GM12872 (cell line): ENCODE measurements around the gene CD1D.

Experiments used
- CTCF ChIP-seq: IDR thresholded peaks from 3 replicates; pipeline ENCODE4 v1.5.1; 2011; ENCODE audit warnings: low read depth, mild to moderate bottlenecking, low read length, moderate library complexity; ENCODE audit not compliant: insufficient read depth

CD1D gene

GRCh38 chr1:158147869-158148268, 32.8 kb upstream of the CD1D start:
- no peak for TF ChIP-seq CTCF

GRCh38 chr1:158148468-158148867, 32.2 kb upstream of the CD1D start:
- no peak for TF ChIP-seq CTCF

DNA sequence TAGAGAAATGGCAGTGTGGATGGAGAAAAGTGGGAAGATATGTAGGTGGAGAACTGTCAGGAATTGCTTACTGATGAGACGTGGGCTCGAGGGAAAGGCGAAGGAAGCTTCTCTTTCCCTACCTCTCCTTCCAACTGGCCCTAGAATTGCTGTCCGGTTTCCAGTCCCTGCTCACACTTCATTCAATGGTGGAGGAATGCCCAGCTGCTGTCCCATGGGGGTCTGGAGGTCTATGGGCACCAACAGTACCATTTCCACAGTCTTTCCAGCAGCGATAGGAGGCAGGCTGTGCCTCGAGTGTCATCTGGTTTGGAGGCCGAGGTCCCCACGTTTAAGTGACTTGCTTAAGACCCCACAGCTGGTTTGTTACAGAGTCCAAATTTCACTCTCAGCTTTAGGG, 31.5 kb upstream of the CD1D start:
- no peak for TF ChIP-seq CTCF

- TF ChIP-seq CTCF, result no peak
Observed at GRCh38 chr1:158149577-158150269, 31.0 kb upstream of the CD1D start.

DNA sequence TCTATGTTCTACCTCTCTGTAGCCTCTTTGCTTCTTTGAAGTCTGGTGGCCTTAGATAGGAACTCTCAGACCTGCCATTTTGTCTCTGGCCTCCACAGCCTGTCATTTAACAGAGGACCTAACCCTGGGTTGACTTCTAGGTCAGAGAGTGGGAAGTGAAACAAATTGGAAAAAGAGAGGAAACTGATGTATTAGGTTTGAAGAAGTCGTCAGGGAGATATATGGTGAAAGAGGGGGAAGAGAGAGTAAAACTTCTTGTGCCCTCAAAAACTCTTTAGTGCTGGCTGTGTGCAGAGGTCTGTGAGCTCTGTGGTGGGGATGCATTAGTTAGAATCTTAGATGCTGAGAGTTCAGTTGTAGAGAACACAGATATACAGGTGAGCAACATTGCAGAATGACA, 30.2 kb upstream of the CD1D start:
- no peak for TF ChIP-seq CTCF

DNA sequence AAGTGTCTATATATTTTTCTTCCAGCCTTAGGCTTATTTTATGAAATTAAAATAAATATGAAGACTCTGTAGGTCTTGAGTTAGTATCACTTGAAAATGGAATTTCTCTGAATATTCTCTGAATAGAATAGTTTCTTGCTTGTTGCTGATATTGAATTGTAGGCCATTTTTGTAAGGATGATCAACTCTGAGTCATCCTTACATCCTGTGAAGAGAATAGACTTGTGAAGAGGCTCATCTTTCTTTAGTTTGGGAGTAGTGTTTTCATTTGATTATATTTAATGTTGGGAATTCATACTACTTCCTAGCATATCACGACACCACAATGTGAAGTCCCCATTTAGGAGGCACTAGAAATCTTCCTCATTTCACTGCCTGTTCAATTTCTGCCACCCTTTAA, 27.5 kb upstream of the CD1D start:
- TF ChIP-seq CTCF, result no peak

DNA sequence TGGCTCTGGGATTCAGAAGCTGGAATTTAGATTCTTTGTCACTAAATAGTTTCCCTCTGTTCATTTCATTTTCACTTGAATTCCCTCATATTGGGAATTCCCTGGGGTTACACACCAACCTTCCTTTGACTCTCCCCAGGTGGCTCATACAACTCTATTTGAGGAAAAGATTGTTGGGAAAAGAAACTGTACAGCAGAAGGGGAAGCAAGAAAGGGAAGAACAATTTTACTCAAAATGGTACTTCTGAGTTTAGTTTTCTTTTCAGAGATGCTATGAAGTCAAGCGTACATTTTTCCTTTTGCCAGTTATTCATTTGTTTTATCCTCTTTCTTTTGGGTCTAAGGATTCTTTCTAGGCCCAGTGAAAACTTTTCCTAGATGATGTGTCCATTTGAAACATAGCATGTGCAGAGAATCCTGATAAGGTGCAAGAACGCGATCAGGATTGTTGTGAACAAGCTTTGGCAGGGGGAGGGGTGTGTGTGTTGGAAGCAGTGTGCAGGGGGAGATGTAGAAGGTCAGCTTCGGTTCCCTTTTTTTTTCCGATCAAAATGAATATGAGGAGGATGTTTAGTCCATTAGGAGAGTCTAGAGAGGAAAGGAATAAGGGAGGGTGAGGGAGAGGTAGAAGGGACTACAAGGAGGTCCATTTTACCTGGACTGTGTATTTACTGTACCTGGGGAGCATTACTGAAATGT, 26.8 kb upstream of the CD1D start:
- no peak for TF ChIP-seq CTCF
